ENCODE data around the gene MTOR.

GRCh38 chr1:11152755-11153154 lies 109.6 kb downstream of the MTOR start:
- no peak for TF ChIP-seq TAF1 (IDR thresholded peaks at IDR 0.05; ENCODE audit: borderline replicate concordance, insufficient read depth, low read length)
- TF ChIP-seq POLR2AphosphoS5 (IDR thresholded peaks at IDR 0.05; ENCODE audit: low read depth, low read length) = no peak

Measured in PFSK-1 (cell line).